SJCRH30 (cell line): Measurements from ENCODE around the gene OBSCN. TPM values are rescaled to one million over a fixed set of nuclear protein-coding genes. Genes with fewer than 3 reads are reported as not detected.
A peak's percentile ranks its signal among the peaks of the same experiment; 100 is the strongest.
"Not testable (repeated sequence)": the region's sequence is repeated elsewhere in the genome, so short reads cannot be mapped to it uniquely, and the experiment has no call there.

ENCODE experiments used
- DNase-seq, 2 experiments: peaks; one replicate each; pipeline ENCODE4 v3.0.0-alpha.2; 2015 to 2020
- H3K27ac ChIP-seq: fragments of 250-450 bp; sonication (Bioruptor Pico); 2 replicates; pipeline ENCODE4 v1.5.1; 2020; ENCODE audit warnings: mild to moderate bottlenecking, moderate library complexity
- H3K27me3 ChIP-seq: fragments of 250-450 bp; sonication (Bioruptor Pico); 2 replicates; pipeline ENCODE4 v1.5.1; 2020; ENCODE audit warnings: mild to moderate bottlenecking, moderate library complexity
- H3K36me3 ChIP-seq: fragments of 250-450 bp; sonication (Bioruptor Pico); 2 replicates; pipeline ENCODE4 v1.5.1; 2020; ENCODE audit warnings: mild to moderate bottlenecking, moderate library complexity
- H3K4me1 ChIP-seq: fragments of 250-450 bp; sonication (Bioruptor Pico); 2 replicates; pipeline ENCODE4 v1.5.1; 2020; ENCODE audit warnings: mild to moderate bottlenecking, moderate library complexity
- H3K4me3 ChIP-seq: fragments of 250-450 bp; sonication (Bioruptor Pico); 2 replicates; pipeline ENCODE4 v1.5.1; 2020; ENCODE audit warnings: mild to moderate bottlenecking, moderate library complexity
- H3K9me3 ChIP-seq: fragments of 250-450 bp; sonication (Bioruptor Pico); replicated peaks from 2 replicates; pipeline ENCODE4 v1.5.1; 2020; ENCODE audit warnings: mild to moderate bottlenecking, moderate library complexity
- total RNA-seq: library from RNA; depleted of rRNA; stranded (reverse); fragments of >200 nt; shearing (Covaris generic); gene quantifications from 2 replicates; pipeline ENCODE4 v1.2.3, GENCODE V29; 2014

OBSCN gene
- total RNA-seq, 1 experiment from 2014 or later = 8.3 TPM

GRCh38 chr1:228165372-228166169 is 42.3 kb upstream of the OBSCN start, which contains the start of gene IBA57:
Gene IBA57, plus strand, starts transcription at chr1:228165804. Its CDS starts 13 bp downstream, at chr1:228165817.
- H3K27me3 ChIP-seq = no peaks in the 10 kb centered on the region
- no peaks in the 10 kb centered on the region for H3K36me3 ChIP-seq
- peak within 1 kb of the TSS; percentile 92 for H3K4me3 ChIP-seq
- H3K4me1 ChIP-seq = peaks cover 13% of the 10 kb centered on the region
- H3K27ac ChIP-seq = peak within 1 kb of the TSS; percentile 79
- no peaks in the 10 kb centered on the region for H3K9me3 ChIP-seq
- DNase-seq = peak; percentile 99 to 100

DNA sequence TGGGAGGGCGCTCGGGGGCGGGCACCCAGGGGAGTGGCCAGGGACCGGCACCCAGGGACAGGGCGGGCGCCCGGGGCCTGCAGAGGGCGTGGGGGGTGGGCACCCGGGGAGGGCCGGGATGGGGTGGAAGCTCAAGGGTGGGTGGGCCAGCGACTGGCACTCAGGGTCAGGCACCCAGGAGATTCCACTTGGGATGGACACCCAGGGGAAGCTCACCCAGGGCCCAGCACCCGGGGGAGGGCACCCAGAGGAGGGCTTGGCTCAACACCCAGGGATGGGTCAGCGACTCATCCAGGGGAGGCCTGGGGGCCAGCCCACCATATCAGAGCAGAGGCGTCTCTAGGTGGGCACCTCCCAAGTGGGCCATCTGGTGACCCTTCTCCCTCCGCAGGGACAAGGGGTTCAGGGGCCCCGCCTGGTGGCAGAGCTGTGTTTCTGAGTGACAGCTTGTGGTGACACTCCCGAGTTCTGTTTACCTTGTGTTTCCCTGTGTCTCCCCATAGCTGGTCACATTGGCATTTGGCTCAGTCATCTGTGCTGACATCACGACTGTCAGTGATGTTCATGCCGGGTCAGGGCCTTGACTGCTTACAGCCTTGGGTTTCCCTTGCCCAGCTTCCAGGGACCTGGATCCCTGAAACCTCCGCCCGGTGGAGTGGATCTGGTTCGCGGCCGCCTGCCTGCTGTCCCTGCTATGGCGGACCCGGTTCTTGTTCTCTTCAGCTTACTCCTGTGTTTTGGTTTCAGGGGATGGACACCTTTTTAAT is 41.5 kb upstream of the OBSCN start:
- peaks cover 13% of the 10 kb centered on the region for H3K4me1 ChIP-seq
- peak overlapping the region; percentile 79 for H3K27ac ChIP-seq
- H3K4me3 ChIP-seq = peak overlapping the region; percentile 92
- DNase-seq = peak; percentile 54 to 62
- H3K36me3 ChIP-seq = no peaks in the 10 kb centered on the region
- H3K27me3 ChIP-seq = no peaks in the 10 kb centered on the region
- H3K9me3 ChIP-seq = no peaks in the 10 kb centered on the region

GRCh38 chr1:228168563-228169270 is 39.1 kb upstream of the OBSCN start:
- Histone ChIP-seq H3K36me3 (no peaks in the 10 kb centered on the region), H3K27ac (no peak overlapping the region), H3K4me3 (no peak overlapping the region), H3K27me3 (no peaks in the 10 kb centered on the region), H3K9me3 (no peaks in the 10 kb centered on the region), H3K4me1 (peaks cover 4% of the 10 kb centered on the region; the same call in 1 of the 2 replicates)
- no peak for DNase-seq

- H3K36me3 ChIP-seq = no peaks in the 10 kb centered on the region
- H3K27me3 ChIP-seq = no peaks in the 10 kb centered on the region
- H3K4me3 ChIP-seq = no peak overlapping the region
- H3K4me1 ChIP-seq = peaks cover 4% of the 10 kb centered on the region; the same call in 1 of the 2 replicates
- DNase-seq = no peak
- H3K9me3 ChIP-seq = no peaks in the 10 kb centered on the region
- H3K27ac ChIP-seq = no peak overlapping the region
Measured at GRCh38 chr1:228169345-228169744, 38.5 kb upstream of the OBSCN start.

GRCh38 chr1:228170666-228171065 is 37.2 kb upstream of the OBSCN start:
- no peak overlapping the region for H3K27ac ChIP-seq
- no peaks in the 10 kb centered on the region for H3K36me3 ChIP-seq
- no peaks in the 10 kb centered on the region for H3K9me3 ChIP-seq
- no peak overlapping the region for H3K4me3 ChIP-seq
- H3K4me1 ChIP-seq = peaks cover 4% of the 10 kb centered on the region; the same call in 1 of the 2 replicates
- H3K27me3 ChIP-seq = no peaks in the 10 kb centered on the region
- DNase-seq = no peak

- H3K27ac ChIP-seq = no peak overlapping the region
- no peaks in the 10 kb centered on the region for H3K36me3 ChIP-seq
- peaks cover 4% of the 10 kb centered on the region; the same call in 1 of the 2 replicates for H3K4me1 ChIP-seq
- no peak overlapping the region for H3K4me3 ChIP-seq
- no peak for DNase-seq
- no peaks in the 10 kb centered on the region for H3K9me3 ChIP-seq
- H3K27me3 ChIP-seq = no peaks in the 10 kb centered on the region
Measured at GRCh38 chr1:228171221-228171891, 36.5 kb upstream of the OBSCN start.

DNA sequence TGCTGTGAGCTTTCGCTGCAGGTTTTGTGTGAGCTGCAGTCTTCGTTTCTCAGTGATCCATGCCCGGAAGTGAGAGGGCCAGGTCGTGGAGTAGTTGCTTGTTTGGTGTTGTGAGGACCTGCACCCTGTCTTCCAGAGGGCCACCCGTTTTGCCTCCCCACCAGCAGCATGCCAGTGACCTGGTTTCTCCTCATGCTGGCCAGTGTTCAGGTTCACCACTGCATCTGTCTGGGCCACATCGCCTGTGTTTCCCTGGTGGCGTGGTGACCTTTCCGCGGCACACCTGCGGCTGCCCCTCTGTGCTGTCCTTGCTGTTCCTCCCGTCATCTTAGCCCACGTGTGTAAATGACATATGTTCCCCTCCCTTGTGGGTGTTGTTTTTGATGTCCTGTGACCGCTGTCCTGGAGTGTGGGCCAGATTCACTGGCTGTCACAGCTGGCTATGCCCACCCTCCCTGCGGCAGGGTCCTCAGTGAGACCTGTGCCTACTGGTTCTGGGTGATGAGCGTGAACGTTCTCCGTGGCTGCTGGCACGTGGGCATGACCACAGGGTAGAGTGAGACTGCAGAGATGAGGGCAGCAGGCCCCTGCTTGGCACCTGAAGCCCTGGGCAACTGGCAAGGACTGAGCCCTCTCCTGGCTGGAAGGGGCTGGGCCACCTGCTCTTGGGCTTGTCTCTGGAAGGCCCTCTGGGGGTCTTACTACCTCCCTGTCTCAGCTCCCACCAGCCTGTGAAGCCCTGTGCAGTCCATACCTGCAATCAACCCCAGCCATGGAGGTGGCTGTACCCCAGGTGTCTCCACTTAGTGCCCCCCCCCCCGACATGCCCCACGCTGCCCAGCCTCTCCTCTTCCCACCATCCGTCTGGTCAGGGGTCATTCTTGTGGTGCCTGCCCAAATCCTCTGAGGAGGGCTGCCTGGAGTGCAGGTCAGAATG is 35.0 kb upstream of the OBSCN start:
- DNase-seq = no peak
- no peak overlapping the region for H3K27ac ChIP-seq
- no peaks in the 10 kb centered on the region for H3K9me3 ChIP-seq
- no peak overlapping the region for H3K4me3 ChIP-seq
- no peaks in the 10 kb centered on the region for H3K4me1 ChIP-seq
- no peaks in the 10 kb centered on the region for H3K27me3 ChIP-seq
- no peaks in the 10 kb centered on the region for H3K36me3 ChIP-seq

- H3K9me3 ChIP-seq, H3K27me3 ChIP-seq, H3K36me3 ChIP-seq, H3K4me3 ChIP-seq, H3K27ac ChIP-seq, H3K4me1 ChIP-seq, DNase-seq: not testable (repeated sequence)
Measured at GRCh38 chr1:228173528-228174481, 34.0 kb upstream of the OBSCN start.

DNA sequence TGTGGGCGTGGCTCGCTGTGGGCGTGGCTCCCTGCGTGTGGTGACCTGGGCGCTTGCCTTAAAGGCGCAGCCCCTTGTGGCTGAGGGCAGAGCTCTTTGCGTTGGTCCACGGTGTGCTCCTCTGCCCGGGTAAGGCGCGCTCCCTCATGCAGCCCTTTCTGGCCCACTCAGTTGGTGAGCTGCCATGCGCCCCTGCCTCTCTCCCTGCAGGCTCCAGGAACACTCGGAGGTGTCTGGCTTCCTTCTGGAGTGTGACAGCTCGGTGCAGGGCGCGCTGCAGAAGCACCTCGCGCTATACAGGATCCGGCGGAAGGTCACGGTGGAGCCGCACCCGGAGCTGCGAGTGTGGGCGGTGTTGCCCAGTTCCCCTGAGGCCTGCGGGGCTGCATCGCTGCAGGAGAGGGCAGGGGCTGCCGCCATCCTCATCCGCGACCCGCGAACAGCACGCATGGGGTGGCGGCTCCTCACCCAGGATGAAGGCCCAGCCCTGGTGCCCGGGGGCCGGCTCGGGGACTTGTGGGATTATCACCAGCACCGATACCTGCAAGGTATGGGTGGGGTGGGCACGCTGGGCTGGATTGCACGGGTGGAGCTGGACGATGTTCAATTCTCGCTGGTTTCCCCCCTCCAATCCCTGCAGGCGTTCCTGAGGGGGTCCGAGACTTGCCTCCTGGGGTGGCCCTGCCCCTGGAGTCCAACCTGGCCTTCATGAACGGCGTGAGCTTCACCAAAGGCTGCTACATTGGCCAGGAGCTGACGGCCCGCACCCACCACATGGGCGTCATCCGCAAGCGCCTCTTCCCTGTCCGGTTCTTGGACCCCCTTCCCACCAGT is 33.1 kb upstream of the OBSCN start:
- Histone ChIP-seq H3K4me1 (no peaks in the 10 kb centered on the region), H3K27ac (no peak overlapping the region), H3K4me3 (no peak overlapping the region), H3K27me3 (no peaks in the 10 kb centered on the region), H3K36me3 (no peaks in the 10 kb centered on the region), H3K9me3 (no peaks in the 10 kb centered on the region)
- no peak for DNase-seq

DNA sequence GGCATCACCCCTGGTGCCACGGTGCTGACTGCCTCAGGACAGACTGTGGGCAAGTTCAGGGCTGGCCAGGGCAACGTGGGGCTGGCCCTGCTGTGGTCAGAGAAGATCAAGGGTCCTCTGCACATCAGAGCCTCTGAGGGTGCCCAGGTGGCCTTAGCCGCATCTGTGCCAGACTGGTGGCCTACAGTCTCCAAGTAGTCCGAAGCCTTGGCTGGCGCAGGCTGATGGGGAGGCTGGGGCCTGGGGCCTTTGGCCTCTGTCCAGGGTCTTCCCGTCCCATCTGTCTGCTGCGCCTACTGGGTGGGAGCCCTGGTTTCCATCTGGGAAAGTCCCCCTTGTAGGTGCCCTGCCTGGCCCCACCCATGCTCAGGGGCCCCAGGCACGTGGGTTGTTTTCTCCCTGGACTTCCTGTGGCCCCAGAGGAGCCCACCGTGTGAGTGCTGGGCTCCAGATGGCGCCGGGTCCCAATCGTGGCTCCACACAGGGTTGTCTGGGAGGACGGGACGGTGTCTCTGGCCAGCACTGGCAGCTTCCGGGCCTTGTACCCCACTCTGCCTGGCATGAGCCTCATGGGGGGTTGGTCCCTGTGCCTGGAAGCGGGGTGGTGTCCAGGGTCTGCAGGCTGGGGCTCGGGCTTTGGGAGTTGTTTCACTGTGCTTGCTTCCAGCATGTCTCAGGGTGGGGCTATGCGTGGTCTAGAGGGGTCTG is 32.4 kb upstream of the OBSCN start:
- Histone ChIP-seq H3K4me3 (no peak overlapping the region), H3K9me3 (no peaks in the 10 kb centered on the region), H3K36me3 (no peaks in the 10 kb centered on the region), H3K4me1 (no peaks in the 10 kb centered on the region), H3K27ac (no peak overlapping the region), H3K27me3 (no peaks in the 10 kb centered on the region)
- no peak for DNase-seq

- Histone ChIP-seq H3K4me3 (no peak overlapping the region), H3K4me1 (no peaks in the 10 kb centered on the region), H3K27ac (no peak overlapping the region), H3K27me3 (no peaks in the 10 kb centered on the region), H3K36me3 (no peaks in the 10 kb centered on the region), H3K9me3 (no peaks in the 10 kb centered on the region)
- DNase-seq = no peak
Measured at GRCh38 chr1:228176024-228176395, 31.8 kb upstream of the OBSCN start.
